GM12878 (cell line): ENCODE results near the gene NPAS2. TPM values are rescaled to one million over a fixed set of nuclear protein-coding genes. Genes with fewer than 3 reads are reported as not detected.

Source experiments
- ATAC-seq: fragments of 200-7000 bp; cut with Tn5 transposase; 3 replicates; pipeline ENCODE4 v1.9.1; 2020; ENCODE audit warnings: mild to moderate bottlenecking, moderate library complexity
- BruUV-seq: library from RNA; stranded (reverse); fragments of 400-500 nt; replicated peaks from 2 replicates; lab custom pipeline; 2021; lab: Mats Ljungman, UMichigan
- CTCF ChIA-PET: fragments of 300-600 bp; sonication (Branson Sonifier 250); formaldehyde crosslinking; extraction: SDS; loops from one replicate; lab custom pipeline; 2021; ENCODE audit warnings: inconsistent platforms; lab: Yijun Ruan, JAX
- POLR2A ChIA-PET: fragments of 350-600 bp; formaldehyde crosslinking; extraction: SDS; loops from one replicate; lab custom pipeline; 2021; ENCODE audit warnings: inconsistent platforms; lab: Charles Lee
- RAD21 ChIA-PET: fragments of 300-600 bp; sonication (Branson Sonifier 250); formaldehyde crosslinking; loops from one replicate; lab custom pipeline; 2023; ENCODE audit warnings: antibody characterized with exemption; ENCODE audit not compliant: unreplicated experiment; lab: Charles Lee
- SMC1A ChIA-PET: fragments of 300-600 bp; sonication (Branson Sonifier 250); formaldehyde crosslinking; loops from one replicate; lab custom pipeline; 2023; ENCODE audit not compliant: unreplicated experiment, uncharacterized antibody; lab: Charles Lee
- DNase-seq: peaks from one replicate; pipeline ENCODE4 v3.0.0-alpha.2; 2011; ENCODE audit warnings: low read depth, low spot score
- FAIRE-seq: peaks from 3 replicates; lab custom pipeline; 2011; peaks lifted over from hg19 to GRCh38; lab: Jason Lieb, UNC
- H2AFZ ChIP-seq: 2 replicates; pipeline ENCODE4 v1.6.0; 2011; ENCODE audit warnings: low read depth, low read length, control low read depth; ENCODE audit not compliant: control insufficient read depth
- H3K27ac ChIP-seq: 2 replicates; pipeline ENCODE4 v1.5.1; 2011; ENCODE audit warnings: control low read depth; ENCODE audit not compliant: control insufficient read depth, insufficient read depth
- H3K27me3 ChIP-seq, 2 experiments: replicated peaks in 1 of 2; 2 replicates each; pipeline versions ENCODE4 v1.6.0 to v1.6.1; 2011; ENCODE audit warnings: low read length in 1 of 2; ENCODE audit not compliant: control insufficient read depth in 2 of 2, insufficient read depth in 2 of 2
- H3K36me3 ChIP-seq, 2 experiments: 2 replicates each; pipeline ENCODE4 v1.5.1; 2011; ENCODE audit warnings: low read length in 1 of 2; ENCODE audit not compliant: control insufficient read depth in 2 of 2, insufficient read depth in 2 of 2
- H3K4me1 ChIP-seq: 2 replicates; pipeline ENCODE4 v1.6.1; 2011; ENCODE audit warnings: mild to moderate bottlenecking, low read length, moderate library complexity, mixed read lengths; ENCODE audit not compliant: control insufficient read depth, insufficient read depth
- H3K4me2 ChIP-seq: 2 replicates; pipeline ENCODE4 v1.6.0; 2011; ENCODE audit warnings: control low read depth; ENCODE audit not compliant: control insufficient read depth, insufficient read depth
- H3K4me3 ChIP-seq: fragments of 200-600 bp; sonication (generic); 2 replicates; pipeline ENCODE4 v1.5.1; 2016
- H3K79me2 ChIP-seq: 2 replicates; pipeline ENCODE4 v1.6.0; 2011; ENCODE audit warnings: low read length; ENCODE audit not compliant: control insufficient read depth, insufficient read depth
- H3K9ac ChIP-seq: 2 replicates; pipeline ENCODE4 v1.8.0; 2011; ENCODE audit warnings: low read length, control low read depth, mixed read lengths; ENCODE audit not compliant: control insufficient read depth, insufficient read depth
- H3K9me3 ChIP-seq: replicated peaks from 3 replicates; pipeline ENCODE4 v1.5.1; 2011; ENCODE audit warnings: mild to moderate bottlenecking, low read length; ENCODE audit not compliant: control insufficient read depth, insufficient read depth
- H4K20me1 ChIP-seq: 2 replicates; pipeline ENCODE4 v1.6.0; 2011; ENCODE audit not compliant: control insufficient read depth, insufficient read depth
- ASH2L ChIP-seq: fragments of 300-600, 200-600 bp; sonication (generic); IDR thresholded peaks from 2 replicates; pipeline ENCODE4 v1.6.1; 2017; ENCODE audit warnings: low read depth, mild to moderate bottlenecking, borderline replicate concordance
- ATF2 ChIP-seq: IDR thresholded peaks from 2 replicates; pipeline ENCODE4 v1.6.1; 2012; ENCODE audit warnings: low read length, inconsistent platforms
- CBX3 ChIP-seq: fragments of 200-600 bp; sonication (generic); IDR thresholded peaks from 2 replicates; pipeline ENCODE4 v1.6.1; 2016; ENCODE audit warnings: low read depth, borderline replicate concordance
- CHD1 ChIP-seq: IDR thresholded peaks from 2 replicates; pipeline ENCODE4 v1.6.1; 2012; ENCODE audit warnings: low read depth, low read length, improper control_type of control experiment
- ESRRA ChIP-seq: IDR thresholded peaks from 2 replicates; pipeline ENCODE4 v1.6.1; 2012; ENCODE audit warnings: mild to moderate bottlenecking, low read length, improper control_type of control experiment
- GATAD2B ChIP-seq: fragments of 450-650 bp; conservative IDR thresholded peaks from 2 replicates; pipeline ENCODE4 v1.6.1; 2017; ENCODE audit warnings: low read depth, mild to moderate bottlenecking, moderate library complexity
- IKZF2 ChIP-seq, 2 experiments: fragments of 450-650 bp; IDR thresholded peaks; 2 replicates each; pipeline ENCODE4 v1.6.1; 2017; ENCODE audit warnings: mild to moderate bottlenecking in 2 of 2, moderate library complexity in 2 of 2
- KAT2A ChIP-seq: conservative IDR thresholded peaks from 2 replicates; pipeline ENCODE4 v1.6.1; 2011; ENCODE audit warnings: low read depth, low read length; ENCODE audit not compliant: control insufficient read depth
- WGBS: methylation state at CpG from one replicate; pipeline ENCODE4 v1.1.6; 2016; ENCODE audit warnings: low lambda C conversion rate; ENCODE audit not compliant: insufficient replicate concordance, insufficient coverage; ENCODE audit errors: missing lambda C conversion rate; 5-methylcytosine and 5-hydroxymethylcytosine counted together
- in situ Hi-C: fragments of 300-500 bp; cut with MboI; formaldehyde crosslinking; loops from 9 replicates; pipeline ENCODE4 v1.14.3; 2018; ENCODE audit warnings: mixed read lengths
- intact Hi-C: fragments of 100-400 bp; cut with micrococcal nuclease; formaldehyde crosslinking; loops from one replicate; pipeline ENCODE4 v1.14.2; 2022; ENCODE audit not compliant: unreplicated experiment
- polyA plus RNA-seq, 11 experiments: library from polyadenylated mRNA; depleted of rRNA in 4 of 11; unstranded in 6 of 11; stranded (reverse) in 5 of 11; fragments of >200 nt; fragmentation: Nextera tagmentation in 4 of 11; fragmentation: Illumina TruSeq in 1 of 11; extraction: Ambion mirVana in 4 of 11; extraction: Trizol in 1 of 11; gene quantifications; 1 replicate in 1 of 11; 2 replicates in 10 of 11; pipeline versions ENCODE4 v1.2.1 to v1.2.3, GENCODE V29; 2011 to 2016; ENCODE audit warnings: inconsistent platforms in 2 of 11, missing spikeins in 2 of 11, low read depth in 1 of 11
- total RNA-seq, 4 experiments: library from RNA; depleted of rRNA in 3 of 4; stranded (reverse); fragments of >200 nt in 3 of 4; fragmentation: Illumina TruSeq in 1 of 4; extraction: Trizol in 1 of 4; gene quantifications; 2 replicates each; pipeline versions ENCODE4 v1.2.1 to v1.2.3, GENCODE V29; 2013 to 2021
- TF ChIP-seq, protein P1 (sequence below): fragments of 450-650 bp; IDR thresholded peaks from 2 replicates; pipeline ENCODE4 v1.6.1; 2014; ENCODE audit warnings: mild to moderate bottlenecking
- TF ChIP-seq, protein P2 (sequence below): fragments of 450-650 bp; formaldehyde crosslinking; IDR thresholded peaks from 2 replicates; pipeline ENCODE4 v1.4.0; 2022; ENCODE audit warnings: mild to moderate bottlenecking, moderate library complexity
- TF ChIP-seq, protein P3 (sequence below): IDR thresholded peaks from 2 replicates; pipeline ENCODE4 v1.6.1; 2011; ENCODE audit warnings: low read depth, mild to moderate bottlenecking, low read length, moderate library complexity, borderline replicate concordance; ENCODE audit errors: extremely low read depth

Gene NPAS2
- total and polyA plus RNA-seq, 10 of the 15 experiments (the other 5 are each of a cell fraction or from before 2014, with no cell fraction given) = 0.08 TPM; not detected in 9

- SMC1A ChIA-PET = interaction anchor here (1.5 kb wide), 1 partner anchor 29 kb away, joined by 4 read pairs; no protein-coding TSS in a partner anchor
- Histone ChIP-seq H3K9me3 (peaks cover 2% of the 10 kb centered on the region; the same call in 2 of the 3 replicates), H3K4me1 (no peaks in the 10 kb centered on the region), H3K4me3 (no peak overlapping the region), H3K9ac (no peak overlapping the region), H3K36me3 (no peaks in the 10 kb centered on the region), H2AFZ (no peak overlapping the region), H3K27ac (no peak overlapping the region), H3K4me2 (no peak overlapping the region)
- WGBS = 71% methylated on average over 2 of the region's 3 CpGs
- RAD21 ChIA-PET = no interaction called here
- POLR2A ChIA-PET = interaction anchor here (1.1 kb wide), 1 partner anchor 29 kb away, joined by 3 read pairs; no protein-coding TSS in a partner anchor
- BruUV-seq = no TSS peak
- CTCF ChIA-PET = interaction anchor here (0.5 kb wide), 1 partner anchor 437 kb away, joined by 3 read pairs; no protein-coding TSS in a partner anchor
- FAIRE-seq = no peak
- in situ Hi-C loops = no loop called here
- ATAC-seq = no peak
- intact Hi-C loops = no loop called here
- TF ChIP-seq, protein P1, sequence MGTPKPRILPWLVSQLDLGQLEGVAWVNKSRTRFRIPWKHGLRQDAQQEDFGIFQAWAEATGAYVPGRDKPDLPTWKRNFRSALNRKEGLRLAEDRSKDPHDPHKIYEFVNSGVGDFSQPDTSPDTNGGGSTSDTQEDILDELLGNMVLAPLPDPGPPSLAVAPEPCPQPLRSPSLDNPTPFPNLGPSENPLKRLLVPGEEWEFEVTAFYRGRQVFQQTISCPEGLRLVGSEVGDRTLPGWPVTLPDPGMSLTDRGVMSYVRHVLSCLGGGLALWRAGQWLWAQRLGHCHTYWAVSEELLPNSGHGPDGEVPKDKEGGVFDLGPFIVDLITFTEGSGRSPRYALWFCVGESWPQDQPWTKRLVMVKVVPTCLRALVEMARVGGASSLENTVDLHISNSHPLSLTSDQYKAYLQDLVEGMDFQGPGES = no peak
- TF ChIP-seq ESRRA (no peak), CHD1 (no peak), IKZF2 (IDR thresholded peaks at IDR 0.05) (no peak), GATAD2B (no peak), ATF2 (no peak), KAT2A (no peak), ASH2L (no peak), CBX3 (no peak)
- TF ChIP-seq, protein P2, sequence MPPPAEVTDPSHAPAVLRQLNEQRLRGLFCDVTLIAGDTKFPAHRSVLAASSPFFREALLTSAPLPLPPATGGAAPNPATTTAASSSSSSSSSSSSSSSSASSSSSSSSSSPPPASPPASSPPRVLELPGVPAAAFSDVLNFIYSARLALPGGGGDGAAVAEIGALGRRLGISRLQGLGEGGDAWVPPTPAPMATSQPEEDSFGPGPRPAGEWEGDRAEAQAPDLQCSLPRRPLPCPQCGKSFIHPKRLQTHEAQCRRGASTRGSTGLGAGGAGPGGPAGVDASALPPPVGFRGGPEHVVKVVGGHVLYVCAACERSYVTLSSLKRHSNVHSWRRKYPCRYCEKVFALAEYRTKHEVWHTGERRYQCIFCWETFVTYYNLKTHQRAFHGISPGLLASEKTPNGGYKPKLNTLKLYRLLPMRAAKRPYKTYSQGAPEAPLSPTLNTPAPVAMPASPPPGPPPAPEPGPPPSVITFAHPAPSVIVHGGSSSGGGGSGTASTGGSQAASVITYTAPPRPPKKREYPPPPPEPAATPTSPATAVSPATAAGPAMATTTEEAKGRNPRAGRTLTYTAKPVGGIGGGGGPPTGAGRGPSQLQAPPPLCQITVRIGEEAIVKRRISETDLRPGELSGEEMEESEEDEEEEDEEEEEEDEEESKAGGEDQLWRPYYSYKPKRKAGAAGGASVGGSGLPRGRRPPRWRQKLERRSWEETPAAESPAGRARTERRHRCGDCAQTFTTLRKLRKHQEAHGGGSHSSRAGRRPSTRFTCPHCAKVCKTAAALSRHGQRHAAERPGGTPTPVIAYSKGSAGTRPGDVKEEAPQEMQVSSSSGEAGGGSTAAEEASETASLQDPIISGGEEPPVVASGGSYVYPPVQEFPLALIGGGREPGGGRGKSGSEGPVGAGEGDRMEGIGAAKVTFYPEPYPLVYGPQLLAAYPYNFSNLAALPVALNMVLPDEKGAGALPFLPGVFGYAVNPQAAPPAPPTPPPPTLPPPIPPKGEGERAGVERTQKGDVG = no peak
- TF ChIP-seq, protein P3, sequence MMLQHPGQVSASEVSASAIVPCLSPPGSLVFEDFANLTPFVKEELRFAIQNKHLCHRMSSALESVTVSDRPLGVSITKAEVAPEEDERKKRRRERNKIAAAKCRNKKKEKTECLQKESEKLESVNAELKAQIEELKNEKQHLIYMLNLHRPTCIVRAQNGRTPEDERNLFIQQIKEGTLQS = no peak
- TF ChIP-seq, all 136 proteins: peak for 0
- no peaks in the 10 kb centered on the region for H3K79me2 ChIP-seq
- no peaks in the 10 kb centered on the region for H3K27me3 ChIP-seq
- H4K20me1 ChIP-seq = no peaks in the 10 kb centered on the region
- no peak for DNase-seq
Measured at GRCh38 chr2:100895402-100895801, 75.5 kb downstream of the NPAS2 start.
